AG20443 (cell line): ENCODE data around the gene FANCF.
"Not testable (repeated sequence)": the region's sequence is repeated elsewhere in the genome, so short reads cannot be mapped to it uniquely, and the experiment has no call there.

Experiments
- DNase-seq: peaks from one replicate; pipeline ENCODE4 v3.0.0; 2012; ENCODE audit warnings: low spot score, mixed read lengths

The FANCF gene, protein sequence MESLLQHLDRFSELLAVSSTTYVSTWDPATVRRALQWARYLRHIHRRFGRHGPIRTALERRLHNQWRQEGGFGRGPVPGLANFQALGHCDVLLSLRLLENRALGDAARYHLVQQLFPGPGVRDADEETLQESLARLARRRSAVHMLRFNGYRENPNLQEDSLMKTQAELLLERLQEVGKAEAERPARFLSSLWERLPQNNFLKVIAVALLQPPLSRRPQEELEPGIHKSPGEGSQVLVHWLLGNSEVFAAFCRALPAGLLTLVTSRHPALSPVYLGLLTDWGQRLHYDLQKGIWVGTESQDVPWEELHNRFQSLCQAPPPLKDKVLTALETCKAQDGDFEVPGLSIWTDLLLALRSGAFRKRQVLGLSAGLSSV

DNA sequence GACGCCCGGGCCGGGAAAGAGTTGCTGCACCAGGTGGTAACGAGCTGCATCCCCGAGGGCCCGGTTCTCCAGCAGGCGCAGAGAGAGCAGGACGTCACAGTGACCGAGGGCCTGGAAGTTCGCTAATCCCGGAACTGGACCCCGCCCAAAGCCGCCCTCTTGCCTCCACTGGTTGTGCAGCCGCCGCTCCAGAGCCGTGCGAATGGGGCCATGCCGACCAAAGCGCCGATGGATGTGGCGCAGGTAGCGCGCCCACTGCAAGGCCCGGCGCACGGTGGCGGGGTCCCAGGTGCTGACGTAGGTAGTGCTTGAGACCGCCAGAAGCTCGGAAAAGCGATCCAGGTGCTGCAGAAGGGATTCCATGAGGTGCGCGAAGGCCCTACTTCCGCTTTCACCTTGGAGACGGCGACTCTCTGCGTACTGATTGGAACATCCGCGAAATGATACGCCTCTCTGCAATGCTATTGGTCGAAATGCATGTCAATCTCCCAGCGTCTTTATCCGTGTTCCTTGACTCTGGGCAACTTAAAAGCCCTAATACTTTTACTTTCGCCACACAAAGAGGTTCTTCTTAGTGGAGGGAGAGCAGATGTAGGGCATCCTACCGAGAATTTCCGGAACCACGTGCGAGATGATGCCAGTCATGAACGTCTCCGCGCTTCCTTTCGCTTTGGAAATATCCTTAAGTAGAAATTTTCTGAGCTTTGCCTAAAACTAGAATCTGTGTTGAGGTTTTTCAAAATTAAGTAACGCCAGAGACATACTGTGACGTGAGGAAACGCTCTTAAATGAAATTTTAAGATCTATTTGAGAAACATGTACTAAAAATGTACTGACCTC, at the start of gene FANCF:
FANCF (minus strand) TSS at position 376 of the 840 bp plus-strand sequence; CDS start at position 363, 13 bp downstream.
- DNase-seq = peak; percentile 95

DNA sequence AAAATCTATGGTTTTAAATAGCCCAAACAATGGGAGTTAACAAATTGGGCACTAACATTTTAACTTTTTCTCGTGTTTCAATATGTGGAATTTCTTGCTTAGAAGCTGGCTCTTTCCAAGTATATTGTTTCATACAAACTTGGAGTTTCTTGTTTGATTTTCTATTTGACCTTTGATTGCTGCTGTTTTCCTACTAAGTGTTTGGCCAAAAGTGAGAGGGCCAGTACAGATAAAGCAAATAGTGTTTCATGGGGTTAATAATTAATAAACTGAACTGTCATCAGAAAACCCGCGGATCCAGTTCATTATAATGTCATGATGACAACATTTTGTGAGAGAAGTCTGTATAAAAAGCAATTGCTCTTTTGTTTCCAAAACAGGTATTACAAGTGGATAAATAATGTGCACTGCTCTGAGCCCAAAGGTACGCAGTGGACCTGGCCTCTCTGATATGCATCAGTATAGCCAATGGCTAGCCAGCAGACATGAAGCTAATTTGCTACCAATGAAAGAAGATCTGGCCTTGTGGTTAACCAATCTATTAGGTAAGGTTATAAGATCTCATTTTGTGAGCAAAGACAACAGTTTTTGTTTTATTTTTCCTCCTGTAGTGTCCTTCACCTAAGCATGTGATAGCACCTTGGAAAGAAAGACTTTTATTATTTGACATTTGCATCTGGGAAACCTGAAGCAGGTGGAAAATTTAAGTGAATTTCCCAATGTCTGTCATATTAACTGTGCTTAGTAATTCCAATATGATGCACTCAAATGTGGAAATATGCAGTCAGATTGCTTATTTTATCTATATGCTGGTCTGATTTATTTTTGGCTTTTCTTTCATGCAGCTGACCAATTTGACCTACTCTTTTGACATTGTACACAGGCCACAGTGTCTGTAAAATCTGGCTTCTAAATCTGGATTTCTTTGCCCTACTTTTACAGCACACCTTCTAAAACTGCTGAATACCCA, 49.1 kb upstream of the FANCF start:
- DNase-seq = no peak

DNA sequence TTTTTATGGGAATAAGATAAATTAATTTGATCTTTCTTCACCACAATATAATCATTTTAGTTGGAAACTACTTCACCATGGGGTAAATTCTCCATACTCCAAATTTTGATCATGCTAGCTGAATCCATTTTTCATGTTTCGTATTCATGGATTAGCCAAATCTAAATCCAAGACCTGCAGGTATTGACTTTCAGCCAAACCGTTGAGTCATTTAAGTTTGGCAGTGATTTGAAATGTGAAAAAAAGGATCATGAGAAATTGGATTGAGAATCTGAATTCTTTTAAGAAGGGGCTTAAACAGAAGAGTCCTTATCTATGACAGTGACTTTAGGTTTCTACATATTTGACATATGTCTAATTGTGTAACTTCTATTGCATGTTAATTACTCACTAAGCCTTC, 46.1 kb upstream of the FANCF start:
- no peak for DNase-seq

DNA sequence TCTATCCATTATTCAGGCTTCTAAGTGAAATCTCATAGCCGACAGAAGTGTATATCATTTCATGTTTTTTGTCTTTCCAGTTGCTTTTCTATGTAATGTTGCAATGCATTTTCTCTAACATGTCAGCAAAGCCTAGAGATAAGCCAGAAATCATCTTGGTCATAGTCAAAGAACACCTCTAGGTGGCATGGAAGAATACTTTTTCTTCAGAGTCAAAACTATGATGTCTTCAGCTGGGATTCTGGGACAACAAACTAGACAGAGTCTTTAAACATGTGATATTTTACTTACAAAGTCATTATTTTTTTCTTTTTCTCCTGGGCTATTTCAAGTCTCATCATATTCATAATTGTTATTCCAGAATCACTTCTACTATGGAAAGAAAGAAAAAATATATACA, 45.2 kb upstream of the FANCF start:
- DNase-seq = no peak

DNA sequence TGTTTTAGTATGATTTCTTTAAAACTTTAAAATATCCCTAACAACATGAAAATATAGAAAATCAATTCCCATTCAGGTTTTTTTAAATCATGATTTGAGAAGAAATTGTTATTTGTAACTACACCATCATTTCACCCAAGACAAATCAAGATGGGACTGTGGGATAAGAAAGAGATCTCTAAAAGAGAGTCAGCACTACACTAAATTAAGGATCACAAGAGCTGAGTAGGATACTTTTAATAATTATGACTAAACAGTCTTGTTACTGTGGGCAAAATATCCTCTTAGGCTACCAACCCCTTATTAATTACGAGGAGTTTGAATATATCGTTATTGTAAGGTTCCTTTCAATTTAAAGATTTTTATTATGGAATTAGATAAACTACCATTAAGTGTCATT, 43.7 kb upstream of the FANCF start:
- DNase-seq = no peak

DNA sequence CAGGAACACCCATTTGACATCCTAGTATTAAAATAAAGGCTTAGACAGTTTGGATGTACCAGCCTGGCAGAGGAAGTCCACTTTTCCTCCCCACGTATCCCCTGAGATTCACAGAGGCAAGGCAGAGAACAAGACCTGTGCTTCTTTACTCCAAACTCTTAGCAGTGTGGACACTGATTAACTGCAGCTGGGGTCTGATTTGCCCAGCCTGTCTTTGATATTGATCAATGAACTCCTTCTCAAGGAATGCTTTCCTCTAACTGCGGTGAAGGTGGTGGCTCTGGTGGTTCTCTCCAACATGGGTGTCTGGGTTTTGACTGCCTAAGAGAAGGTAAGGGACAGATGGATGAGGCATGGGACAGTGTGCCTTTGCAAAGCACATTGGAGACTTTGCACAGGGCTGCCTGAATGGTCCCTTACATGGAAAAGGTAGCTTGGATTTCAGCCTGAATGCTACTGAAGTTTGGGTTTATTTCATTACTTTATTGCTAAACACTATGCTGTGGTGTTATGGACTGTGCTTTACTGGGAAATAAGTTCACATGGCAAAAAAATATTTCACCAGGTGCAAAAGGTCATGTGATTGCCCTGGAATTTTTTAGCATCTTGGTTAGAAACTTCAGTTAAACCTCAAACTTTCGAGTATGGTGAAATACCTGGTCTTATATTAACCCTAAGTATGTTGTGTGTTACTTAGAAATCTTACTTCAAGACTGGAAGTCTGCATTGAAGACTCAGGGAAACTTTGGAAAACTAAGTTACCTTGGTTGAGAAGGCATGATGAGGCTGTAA, 42.6 kb upstream of the FANCF start:
- DNase-seq = no peak

DNA sequence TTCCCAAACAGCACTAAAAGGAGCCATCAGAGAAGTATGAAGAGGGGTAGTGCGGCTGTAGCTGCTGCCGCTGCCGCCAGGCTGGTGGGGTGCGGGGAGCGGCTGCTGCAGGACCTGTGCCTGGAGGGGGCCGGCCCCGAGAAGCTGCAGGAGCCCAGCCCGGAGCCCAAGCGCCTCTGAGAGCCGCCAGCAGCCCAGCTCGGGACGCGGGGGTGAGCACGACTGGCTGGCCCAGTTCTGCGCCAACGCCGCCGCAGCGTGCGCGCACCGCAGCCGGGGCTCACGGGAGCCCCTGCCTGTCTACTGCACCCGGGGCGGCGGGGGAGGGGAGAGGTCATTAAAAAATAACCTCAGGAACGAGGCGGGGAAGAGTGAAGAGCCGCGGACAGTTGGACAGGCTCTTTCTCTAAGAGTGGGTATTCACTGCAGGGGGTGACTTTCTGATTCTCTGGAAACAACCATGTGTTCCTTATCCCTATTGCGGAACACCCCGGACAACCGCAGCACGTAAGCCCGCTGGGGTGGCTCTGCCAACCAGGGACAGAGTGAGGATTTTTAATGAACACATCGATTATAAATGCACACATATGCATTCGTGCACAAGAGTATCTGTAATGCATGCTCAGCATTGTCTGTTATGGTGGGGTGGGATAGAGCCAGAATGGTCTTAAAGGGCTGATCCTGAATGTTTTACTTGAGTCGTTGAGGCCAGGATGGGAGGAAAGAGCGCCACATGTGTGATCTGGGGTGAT, 41.2 kb upstream of the FANCF start:
- peak; percentile 38 for DNase-seq

DNA sequence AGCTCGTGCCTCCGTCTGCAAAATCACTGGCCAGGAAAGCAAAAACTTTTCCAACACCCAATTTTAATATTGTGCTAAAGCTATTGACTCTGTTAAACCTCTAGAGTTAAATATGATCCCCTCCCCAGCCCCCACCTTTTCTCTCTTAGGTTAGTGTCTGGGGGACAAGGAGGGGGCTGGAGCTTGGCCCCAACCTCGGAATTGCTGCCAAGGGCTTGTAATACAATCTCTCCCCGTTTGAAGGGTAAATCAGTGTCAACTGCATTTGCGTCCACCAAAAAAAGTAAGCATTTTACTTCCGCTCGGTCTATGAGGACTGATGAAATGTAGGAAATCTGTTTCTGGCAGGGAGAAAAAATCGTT, 40.7 kb upstream of the FANCF start, which contains the start of gene GAS2:
GAS2 (plus strand) TSS at position 287 of the 363 bp plus-strand sequence. CDS start 8,259 bp downstream, outside the sequence.
- DNase-seq = no peak

DNA sequence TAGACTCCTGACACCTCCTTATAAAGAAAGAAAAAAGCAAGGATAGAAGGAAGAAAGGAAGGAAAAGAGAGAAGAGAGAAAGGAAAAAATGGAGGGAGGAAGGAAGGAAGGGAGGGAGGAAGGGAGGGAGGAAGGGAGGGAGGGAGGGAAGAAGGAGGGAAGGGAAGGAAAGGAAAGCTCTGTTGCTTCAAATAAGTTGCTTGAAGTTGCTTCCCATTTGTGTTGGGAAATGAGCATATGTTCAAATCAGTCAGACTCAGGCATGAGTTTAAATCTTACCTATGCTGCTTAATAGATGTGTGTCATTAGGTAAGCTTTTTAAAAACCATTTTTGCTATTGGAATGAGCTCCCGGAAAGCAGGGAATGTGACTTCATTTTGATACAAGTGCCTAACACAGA, 34.2 kb upstream of the FANCF start:
- no peak for DNase-seq

DNA sequence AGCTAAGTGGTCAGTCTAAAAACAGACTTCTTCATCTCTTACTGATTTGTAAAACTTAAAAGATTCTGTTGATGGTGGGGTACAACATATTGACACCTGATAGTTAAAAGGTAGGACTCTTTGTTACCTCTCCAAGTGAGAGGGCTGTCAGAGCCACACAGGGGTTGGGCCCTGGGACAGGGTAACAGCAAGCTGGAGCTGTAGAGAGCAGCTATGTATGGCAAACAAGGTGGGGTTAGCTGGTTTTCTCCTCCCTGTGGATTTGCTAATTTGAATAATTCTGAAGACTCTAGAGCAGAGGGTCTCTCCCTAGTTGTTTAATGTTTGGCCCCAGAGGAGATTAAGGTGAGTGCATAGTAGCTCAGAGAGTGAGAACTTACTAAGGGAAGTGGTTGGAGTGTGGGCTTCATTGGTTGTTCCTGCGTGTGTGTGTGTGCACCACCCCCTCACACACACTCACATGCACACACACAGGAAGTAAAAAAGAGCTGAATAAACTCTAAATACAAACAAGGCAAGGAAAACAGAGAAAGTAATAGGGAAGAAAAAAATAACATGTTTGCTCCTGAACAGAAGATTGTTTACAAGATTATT, 31.6 kb upstream of the FANCF start:
- DNase-seq = no peak

DNA sequence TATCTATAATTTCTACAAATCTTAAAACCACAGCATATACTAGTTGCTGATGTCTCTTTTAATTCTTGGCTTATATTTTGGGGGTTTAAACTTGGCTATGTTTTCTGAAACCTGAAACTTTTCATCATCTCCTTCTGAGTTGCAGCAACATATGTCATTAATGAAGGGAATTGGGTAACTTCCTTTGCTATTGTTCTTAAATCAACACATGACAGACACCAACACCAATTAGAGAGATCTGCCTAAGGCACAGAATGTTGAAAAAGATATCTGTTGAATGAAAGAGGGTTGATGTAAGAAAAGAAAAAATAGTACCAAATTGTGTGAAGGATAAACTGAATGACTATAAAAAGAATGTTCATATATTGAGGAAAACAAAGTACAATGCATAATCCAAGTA, 30.5 kb upstream of the FANCF start:
- DNase-seq = no peak

DNA sequence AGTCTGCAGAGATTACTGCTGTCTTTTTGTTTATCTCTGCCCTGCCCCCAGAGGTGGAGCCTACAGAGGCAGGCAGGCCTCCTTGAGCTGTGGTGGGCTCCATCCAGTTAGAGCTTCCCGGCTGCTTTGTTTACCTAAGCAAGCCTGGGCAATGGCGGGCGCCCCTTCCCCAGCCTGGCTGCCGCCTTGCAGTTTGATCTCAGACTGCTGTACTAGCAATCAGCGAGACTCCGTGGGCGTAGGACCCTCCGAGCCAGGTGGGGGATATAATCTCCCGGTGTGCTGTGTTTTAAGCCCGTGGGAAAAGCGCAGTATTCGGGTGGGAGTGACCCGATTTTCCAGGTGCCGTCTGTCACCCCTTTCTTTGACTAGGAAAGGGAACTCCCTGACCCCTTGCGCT, 26.7 kb upstream of the FANCF start:
- DNase-seq = not testable (repeated sequence)

DNA sequence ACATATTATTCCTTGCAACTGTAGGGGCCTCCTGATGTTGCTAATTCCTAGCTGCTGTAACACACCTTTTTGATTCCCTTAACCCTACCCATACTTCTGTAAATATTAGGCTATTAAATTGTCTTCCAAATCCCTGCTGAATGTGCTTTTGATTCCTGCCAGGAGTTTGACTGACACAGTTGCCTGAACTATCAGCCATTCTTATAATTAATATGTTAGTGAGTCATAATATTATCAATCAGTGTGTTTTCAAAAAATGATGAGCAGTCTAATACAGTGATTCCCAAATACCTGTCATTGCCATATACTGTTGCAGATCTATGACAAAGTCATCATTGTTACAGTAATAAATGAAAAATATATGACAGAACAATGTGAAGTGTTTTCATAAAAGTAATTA, 15.9 kb upstream of the FANCF start:
- DNase-seq = no peak

DNA sequence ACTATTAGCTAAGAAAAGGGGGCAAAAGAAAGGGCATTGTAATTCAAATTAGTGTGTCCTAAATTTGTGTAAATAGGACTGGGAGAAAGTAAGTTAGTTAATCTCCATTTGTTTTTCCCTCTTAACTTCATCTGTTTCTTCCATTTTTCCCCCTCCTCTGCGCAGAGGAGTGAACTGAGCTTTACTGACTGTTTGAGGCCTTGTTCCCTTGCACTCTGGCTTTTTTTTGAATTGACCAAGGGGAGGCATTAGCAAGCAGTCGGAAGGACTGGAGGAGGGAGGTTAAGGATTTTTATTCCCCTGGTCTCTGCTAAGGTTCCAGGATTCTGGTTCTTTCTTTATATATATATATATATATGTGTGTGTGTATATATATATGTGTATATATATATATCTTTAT, 15.2 kb upstream of the FANCF start:
- DNase-seq = no peak

DNA sequence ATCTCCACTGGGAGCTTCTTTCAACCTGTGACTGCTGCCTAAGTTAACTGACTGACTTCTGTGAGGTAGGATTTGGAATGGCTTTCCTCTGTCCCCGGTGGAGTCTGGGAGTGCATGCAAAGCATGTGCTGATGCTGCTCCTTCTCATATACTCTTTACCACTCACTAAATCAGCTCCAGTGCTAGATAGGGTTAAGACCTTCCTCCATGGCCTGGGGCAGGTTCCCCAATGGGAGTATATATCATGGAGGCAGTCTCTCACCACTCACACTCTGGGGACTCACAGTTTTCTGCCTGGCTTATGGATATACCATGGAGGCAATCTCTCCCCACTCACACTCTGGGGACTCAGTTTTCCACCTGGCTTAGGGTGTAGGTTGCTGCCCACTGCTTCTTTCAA, 10.1 kb upstream of the FANCF start:
- no peak for DNase-seq

DNA sequence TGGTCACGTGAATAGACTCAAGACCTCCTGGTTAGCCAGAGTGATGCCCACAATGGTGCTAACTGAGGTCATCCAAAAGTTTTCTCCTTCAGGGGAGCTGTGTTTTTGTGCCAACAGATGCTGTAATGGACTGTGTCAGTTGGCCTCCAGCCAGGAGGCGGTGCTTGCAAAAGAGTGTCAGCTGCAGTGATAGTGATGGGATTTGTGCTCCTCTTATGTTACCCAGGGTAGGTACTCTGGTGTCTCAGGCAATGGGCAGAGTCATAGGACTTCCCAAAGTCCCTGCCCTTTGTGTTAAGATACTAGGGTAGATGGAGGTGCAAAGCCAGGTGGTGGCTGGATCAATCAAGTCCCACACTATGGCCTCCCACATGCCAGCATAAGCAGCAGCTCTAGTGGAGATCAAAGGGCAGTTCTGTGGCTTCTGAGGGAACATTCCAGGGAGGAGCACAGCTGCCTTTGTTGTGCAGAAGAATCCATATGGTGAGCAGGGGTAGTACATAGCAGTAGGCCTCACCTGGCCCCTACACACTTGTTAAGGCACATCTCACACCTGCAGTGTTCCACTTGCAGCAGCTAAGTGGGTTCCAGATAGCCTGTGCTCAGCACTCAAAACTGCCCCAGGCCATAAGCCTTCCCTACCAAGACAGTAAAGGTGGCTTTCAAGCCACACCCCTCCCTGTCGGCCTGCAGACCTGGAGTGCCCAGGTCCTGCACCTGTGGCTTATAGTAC, 9.4 kb upstream of the FANCF start:
- no peak for DNase-seq

DNA sequence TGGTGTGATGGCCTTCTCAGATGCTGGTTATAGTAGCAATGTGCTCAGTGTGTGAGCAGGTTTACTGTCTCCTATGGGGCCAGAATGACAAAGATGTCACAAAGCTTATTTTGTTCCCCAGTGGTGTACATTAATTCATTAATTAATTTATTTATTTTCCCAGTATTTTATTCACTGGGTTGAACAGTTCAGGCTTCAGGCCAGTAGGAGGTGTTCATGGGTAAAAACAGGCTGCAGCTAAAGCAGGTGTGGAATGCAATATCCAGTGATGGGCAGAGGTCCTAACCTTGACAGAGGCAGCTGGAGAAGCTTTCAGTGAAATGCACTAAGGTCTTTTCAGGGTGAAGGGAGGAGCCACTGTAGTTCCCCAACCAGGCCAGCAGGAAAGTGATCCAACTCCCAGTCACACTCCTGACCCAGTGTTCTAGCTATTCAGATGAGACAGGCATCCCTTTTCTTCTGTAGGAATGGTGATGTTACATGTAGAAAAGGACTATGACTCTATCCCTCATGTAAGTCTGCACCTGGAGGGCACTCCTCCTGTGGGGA, 7.8 kb upstream of the FANCF start:
- no peak for DNase-seq

DNA sequence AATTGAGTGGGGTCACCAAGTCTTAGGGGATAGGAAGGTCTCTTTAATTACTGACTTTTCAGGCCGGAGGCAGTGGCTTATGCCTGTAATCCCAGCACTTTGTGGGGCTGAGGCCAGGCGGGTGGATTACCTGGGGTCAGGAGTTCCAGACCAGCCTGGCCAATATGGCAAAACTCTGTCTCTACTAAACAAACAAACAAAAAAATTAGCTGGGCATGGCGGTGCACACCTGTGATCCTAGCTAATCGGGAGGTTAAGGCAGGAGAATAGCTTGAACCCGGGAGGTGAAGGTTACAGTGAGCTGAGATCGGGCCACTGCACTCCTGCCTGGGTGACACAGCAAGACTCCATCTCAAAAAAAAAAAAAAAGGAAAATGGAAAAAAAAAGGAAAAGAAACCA, 1.8 kb upstream of the FANCF start:
- no peak for DNase-seq

DNA sequence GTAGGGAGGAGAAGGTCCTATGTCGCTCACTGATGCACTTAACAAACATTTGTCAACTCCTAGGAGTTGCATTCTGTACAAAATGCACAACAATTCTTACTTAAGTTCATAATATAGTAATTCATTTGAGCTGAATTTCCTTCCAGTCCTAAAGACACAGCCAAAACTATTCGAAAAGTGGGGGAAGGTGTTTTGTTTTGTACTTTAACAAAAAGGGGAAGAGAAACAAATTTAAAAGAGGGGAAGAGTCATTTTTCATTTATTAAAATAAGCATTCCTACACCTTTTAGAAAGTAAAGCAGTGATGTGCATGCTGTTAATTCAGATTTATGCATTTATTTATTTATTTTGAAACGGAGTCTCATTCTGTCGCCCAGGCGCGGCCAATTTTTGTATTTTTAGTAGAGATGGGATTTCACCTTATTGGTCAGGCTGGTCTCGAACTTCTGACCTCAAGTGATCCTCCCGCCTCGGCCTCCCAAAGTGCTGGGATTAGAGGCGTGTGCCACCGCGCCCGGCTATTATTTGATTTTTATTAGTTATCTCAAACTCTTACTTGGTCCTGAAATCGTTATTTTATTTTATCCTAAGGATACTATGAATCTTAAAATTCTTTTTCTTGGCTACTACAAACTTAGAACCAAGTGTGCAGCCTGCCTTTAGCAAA, 1.1 kb upstream of the FANCF start:
- no peak for DNase-seq
